ENCODE results near the gene TANGO2.

GRCh38 chr22:19981961-19982920, 38.7 kb upstream of the TANGO2 start:
- TF ChIP-seq CTCF (IDR thresholded peaks at IDR 0.05) (no peak), POLR2A (IDR thresholded peaks at IDR 0.05) (no peak)

All from lower leg skin (tissue), 3 donors.